NCI-H82 treated with DMSO at 0.1 percent for 48 hours (cell line): ENCODE results near the gene HOXA9.

Experiments
- DNase-seq: peaks from one replicate; lab custom pipeline; 2025; ENCODE audit not compliant: unreplicated experiment; lab: John Stamatoyannopoulos, UW

The HOXA9 gene

GRCh38 chr7:27129729-27130539, 35.4 kb downstream of the HOXA9 start:
- DNase-seq, result no peak

GRCh38 chr7:27128776-27129728, 36.3 kb downstream of the HOXA9 start:
- DNase-seq, result no peak

DNA sequence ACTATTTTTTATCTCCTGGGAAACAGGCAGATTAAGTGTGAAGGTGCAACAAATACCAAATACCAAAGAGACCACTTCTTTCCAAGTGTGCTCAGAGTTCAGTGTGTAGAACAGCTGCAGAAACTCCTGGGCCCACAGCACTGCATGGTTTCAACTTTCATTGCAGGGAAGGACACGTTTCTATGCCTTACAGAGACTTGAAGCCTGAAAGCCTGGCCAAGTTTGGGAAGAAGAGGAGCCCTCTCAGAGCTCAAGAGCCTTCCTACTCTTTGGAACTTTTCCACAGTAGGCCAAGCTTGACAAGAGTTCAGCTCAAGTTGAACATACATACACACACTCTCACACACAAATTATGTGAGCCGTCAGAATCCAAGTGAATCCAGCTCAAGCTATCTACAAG, 37.3 kb downstream of the HOXA9 start:
- DNase-seq, result no peak

DNA sequence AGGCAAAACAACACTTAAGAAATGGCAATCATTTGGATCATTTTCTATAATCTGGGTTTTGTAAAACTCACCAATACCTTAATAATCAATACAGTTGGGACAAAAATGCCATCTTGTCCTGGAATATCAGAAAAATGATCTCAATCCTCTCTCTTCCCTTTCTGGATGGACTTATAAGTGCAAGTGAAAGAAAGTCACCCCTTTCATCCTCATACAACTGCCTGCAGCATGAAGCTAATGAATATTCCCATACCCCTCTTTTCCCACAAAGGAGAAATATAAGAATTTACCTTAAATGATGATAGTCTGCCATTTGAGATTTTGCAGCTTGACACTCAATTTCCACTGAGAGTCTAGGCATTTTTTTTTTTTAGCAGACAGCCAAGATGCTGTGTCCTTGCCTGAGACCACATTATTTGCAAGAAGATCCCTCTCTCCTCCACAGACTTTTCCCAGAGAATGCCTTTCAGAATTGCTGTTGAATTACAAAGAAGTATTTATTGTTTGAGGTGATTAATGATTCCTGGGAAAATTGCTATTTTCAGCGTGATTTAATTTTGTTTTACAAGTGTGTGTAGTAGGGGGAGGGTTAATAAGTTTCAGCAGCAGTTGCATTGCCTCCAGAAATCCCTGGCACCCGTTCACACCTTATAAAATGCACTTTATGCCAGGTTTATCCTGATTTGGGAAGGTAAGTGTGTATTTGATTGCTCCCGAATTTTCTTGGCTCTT, 38.6 kb downstream of the HOXA9 start:
- no peak for DNase-seq

DNA sequence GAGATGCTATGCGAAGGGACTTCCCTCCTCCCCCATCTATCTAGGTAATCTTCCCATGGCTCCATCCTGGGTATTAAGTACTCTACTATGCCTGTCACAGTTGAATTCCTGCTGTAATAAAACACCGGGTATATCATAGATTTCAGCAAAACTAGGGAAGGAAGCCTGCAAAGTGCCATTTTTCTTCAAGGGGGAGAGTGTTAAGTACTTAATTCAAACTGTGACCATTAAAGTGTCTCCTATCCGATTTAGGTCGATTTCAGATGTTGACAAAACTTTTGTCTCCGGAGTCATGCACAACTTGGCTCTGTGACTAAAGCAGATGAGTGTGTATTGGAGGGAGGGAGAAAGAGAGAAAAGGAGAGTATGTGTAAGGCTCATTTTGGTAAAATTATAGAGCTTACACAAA, 39.3 kb downstream of the HOXA9 start:
- no peak for DNase-seq

DNA sequence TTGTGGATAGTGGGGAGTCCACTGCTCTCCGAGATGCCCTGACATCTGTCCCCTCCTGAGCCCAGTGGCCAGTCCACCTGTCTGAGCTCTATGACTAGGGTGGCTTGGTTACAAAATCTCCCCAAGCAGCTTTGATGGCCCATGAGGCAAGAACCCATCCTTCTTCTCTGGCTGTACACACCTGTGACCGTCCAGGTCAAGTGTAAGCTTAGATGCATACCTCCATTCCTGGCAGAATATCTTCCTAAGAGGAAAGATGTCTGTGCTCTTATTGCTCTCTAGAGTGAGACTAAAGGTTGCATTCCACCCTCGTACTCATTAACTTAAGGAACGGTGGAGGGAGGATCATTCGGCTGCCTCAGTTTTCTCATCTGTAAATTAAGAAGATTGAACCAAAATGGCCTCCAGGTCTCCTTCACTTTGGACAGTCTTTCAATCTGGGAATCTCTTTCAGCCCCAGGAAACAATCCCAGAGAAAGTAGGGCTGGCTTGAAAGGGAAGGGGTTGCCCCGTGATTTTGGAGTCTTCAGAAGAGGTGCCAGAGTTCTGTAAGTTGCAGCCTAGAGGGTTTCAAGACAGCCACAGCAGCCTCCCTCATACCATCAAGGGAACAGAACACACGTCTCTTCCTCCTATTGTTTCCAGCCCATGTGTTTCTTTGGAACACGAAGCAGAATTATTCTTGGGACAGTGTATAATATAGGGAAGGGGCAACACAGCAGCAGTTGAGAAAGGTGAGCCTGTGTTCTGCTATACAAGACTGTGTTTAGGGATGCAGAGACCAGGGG, 40.2 kb downstream of the HOXA9 start:
- no peak for DNase-seq

- no peak for DNase-seq
Observed at GRCh38 chr7:27124096-27124901, 41.0 kb downstream of the HOXA9 start.

- no peak for DNase-seq
Observed at GRCh38 chr7:27123477-27124053, 41.8 kb downstream of the HOXA9 start.

DNA sequence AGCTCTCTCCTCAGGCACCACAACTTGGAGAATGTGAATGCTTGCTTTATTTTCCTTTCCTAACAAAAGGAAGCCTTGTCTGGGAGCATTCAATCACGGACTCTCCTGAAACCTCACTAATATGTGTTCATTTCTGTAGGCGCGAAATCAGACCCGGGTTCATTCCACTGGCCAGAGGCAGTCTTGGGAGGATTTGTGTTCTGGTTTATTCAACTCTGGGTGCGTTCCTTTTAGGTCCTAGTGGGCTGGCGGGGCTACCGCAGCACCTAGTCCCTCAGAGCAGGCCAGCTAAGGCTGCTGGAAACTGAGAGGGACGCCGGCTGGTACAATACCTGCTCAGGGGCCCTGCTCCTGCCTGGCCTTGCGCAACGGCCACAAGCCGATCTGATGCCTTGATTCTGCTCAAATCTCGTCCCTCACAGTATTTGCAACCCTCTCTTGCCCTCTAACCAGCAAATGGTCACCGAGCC, 42.3 kb downstream of the HOXA9 start:
- no peak for DNase-seq

DNA sequence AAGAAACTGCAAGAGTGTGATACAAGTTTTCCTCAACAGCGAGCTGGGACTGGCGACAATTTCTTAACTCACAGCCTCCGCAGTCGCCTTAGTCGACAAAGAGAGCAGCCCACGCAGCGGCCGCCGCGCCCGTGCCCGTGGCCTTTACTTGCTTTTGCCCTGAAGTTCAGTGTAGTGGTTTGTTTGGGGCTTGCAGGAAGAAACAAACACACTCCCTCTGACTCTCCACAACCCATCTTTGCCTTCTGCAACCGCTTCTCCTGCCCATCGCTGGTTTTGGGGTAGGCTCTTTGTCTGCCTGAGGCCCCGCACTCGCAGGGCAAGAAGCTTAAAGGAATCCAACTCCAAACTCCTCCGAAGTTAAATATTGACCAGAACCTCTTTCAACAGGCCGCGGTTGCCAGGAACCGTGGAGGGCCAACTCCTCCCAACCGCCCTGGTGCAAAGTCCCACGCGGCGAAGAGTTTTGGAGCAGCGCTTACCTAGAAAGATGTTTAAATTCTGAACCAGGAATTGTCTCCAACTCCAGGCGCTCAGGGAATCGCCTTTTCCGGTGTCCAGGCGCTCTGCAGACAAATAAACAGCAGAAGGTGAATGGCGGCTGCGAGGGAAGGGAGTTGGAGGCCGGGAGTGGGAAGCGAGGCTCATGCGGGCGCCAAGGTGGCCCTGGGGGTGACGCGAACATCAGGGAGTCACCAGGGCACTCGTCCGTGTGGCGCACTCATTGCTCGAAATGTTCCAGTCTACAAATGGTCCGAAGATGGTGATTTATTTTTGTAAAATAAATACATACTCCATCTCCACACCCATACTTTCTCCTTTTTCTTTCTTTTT, 43.0 kb downstream of the HOXA9 start:
- DNase-seq, result no peak

DNA sequence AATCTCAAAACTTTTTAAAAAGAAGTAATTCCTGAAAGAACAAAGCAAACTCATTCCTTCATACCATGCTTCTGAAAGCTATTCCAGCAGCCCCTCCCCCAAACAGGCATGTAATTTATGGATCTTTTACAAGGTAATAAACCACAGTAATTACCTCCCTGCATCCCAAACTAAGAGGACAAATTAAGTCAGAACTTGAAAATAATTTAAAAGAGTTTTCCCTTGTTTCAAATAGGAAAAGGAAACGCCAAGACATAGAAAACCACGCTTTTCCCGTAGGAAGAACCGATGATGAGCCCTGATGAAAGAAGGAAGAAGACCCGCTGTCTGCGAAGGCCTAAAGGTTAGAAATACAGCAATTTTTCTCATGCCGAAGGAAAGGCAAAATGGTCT, 43.7 kb downstream of the HOXA9 start:
- no peak for DNase-seq

GRCh38 chr7:27119412-27119911, 45.9 kb downstream of the HOXA9 start:
- no peak for DNase-seq

GRCh38 chr7:27118580-27118979, 46.8 kb downstream of the HOXA9 start:
- DNase-seq, result no peak

GRCh38 chr7:27117887-27118491, 47.3 kb downstream of the HOXA9 start:
- no peak for DNase-seq

- no peak for DNase-seq
Observed at GRCh38 chr7:27116962-27117886, 48.1 kb downstream of the HOXA9 start.

- DNase-seq, result no peak
Observed at GRCh38 chr7:27116031-27116961, 49.0 kb downstream of the HOXA9 start.
